VCaP (cell line): ENCODE data around the gene C1QB.

Experiments used
- H3K27ac ChIP-seq: fragments of 450-650 bp; 2 replicates; pipeline ENCODE4 v1.5.1; 2017
- CTCF ChIP-seq: fragments of 450-650 bp; conservative IDR thresholded peaks from 2 replicates; pipeline ENCODE4 v1.5.1; 2017; ENCODE audit warnings: mild to moderate bottlenecking, moderate library complexity

The C1QB gene

GRCh38 chr1:22677931-22678896 is 25.2 kb downstream of the C1QB start:
- TF ChIP-seq CTCF: no peak

GRCh38 chr1:22680726-22681125 is 27.7 kb downstream of the C1QB start:
- no peak for TF ChIP-seq CTCF
- peak overlapping the region; percentile 41 for H3K27ac ChIP-seq

More at GRCh38 chr1:22677931-22678896, 25.2 kb downstream of the C1QB start:
- no peak overlapping the region for H3K27ac ChIP-seq

- peak overlapping the region; percentile 41; the same call in 1 of the 2 replicates for H3K27ac ChIP-seq
- TF ChIP-seq CTCF: no peak
Observed at GRCh38 chr1:22681556-22682276, 28.7 kb downstream of the C1QB start.

GRCh38 chr1:22683547-22683946 is 30.5 kb downstream of the C1QB start:
- TF ChIP-seq CTCF: no peak
- H3K27ac ChIP-seq: no peak overlapping the region

GRCh38 chr1:22685591-22686059 is 32.6 kb downstream of the C1QB start:
- TF ChIP-seq CTCF: no peak

GRCh38 chr1:22687191-22687590 is 34.2 kb downstream of the C1QB start:
- no peak for TF ChIP-seq CTCF
- no peak overlapping the region for H3K27ac ChIP-seq

More at GRCh38 chr1:22685591-22686059, 32.6 kb downstream of the C1QB start:
- H3K27ac ChIP-seq: no peak overlapping the region

- no peak overlapping the region for H3K27ac ChIP-seq
- no peak for TF ChIP-seq CTCF
Observed at GRCh38 chr1:22688466-22688865, 35.4 kb downstream of the C1QB start.
